ENCODE data around the gene DENND5B. TPM values are rescaled to one million over a fixed set of nuclear protein-coding genes. Genes with fewer than 3 reads are reported as not detected.

The DENND5B gene
- polyA plus RNA-seq, 2 of the 4 experiments (the other 2 are of a cell fraction), result 15.5 to 55.2 TPM

- POLR2A ChIA-PET, result no interaction called here
- ATAC-seq, result no peak
- CTCF ChIA-PET, result no interaction called here
- 97% methylated on average over 2 of the region's 2 CpGs for WGBS (ENCODE audit: missing lambda C conversion rate)
- peaks cover 7% of the 10 kb centered on the region; the same call in 2 of the 3 replicates for H3K9me3 ChIP-seq
- peaks cover 8% of the 10 kb centered on the region; the same call in 2 of the 3 replicates for H3K4me1 ChIP-seq
- no peak for TF ChIP-seq JUN (IDR thresholded peaks at IDR 0.05)
- TF ChIP-seq TP53 (CRISPR knock-in tag; IDR thresholded peaks at IDR 0.05), result no peak
- no peak for TF ChIP-seq EHMT2 (IDR thresholded peaks at IDR 0.05; ENCODE audit: low read depth)
- no peak for TF ChIP-seq NFE2L2 (conservative IDR thresholded peaks at IDR 0.05; ENCODE audit: low read length)
- no peak for TF ChIP-seq HOXB13 (CRISPR knock-in tag; IDR thresholded peaks at IDR 0.05; ENCODE audit: low read depth)
- TF ChIP-seq PBX3 (IDR thresholded peaks at IDR 0.05), result no peak
- no peak for TF ChIP-seq EHF (CRISPR knock-in tag; IDR thresholded peaks at IDR 0.05)
- no peak for TF ChIP-seq JUNB (IDR thresholded peaks at IDR 0.05)
- TF ChIP-seq BHLHE40 (IDR thresholded peaks at IDR 0.05; ENCODE audit: low read depth, low read length), result no peak
- no peak overlapping the region for H3K4me3 ChIP-seq
- no peak overlapping the region for H3K27ac ChIP-seq
- no peak for DNase-seq (ENCODE audit: low read depth in 1 of 2, low spot score in 1 of 2)
- no peak overlapping the region for H3K4me2 ChIP-seq
- no peak for FAIRE-seq
These were observed 125.9 kb downstream of the DENND5B start for GRCh38 chr12:31465002-31465401.

- H3K4me1 ChIP-seq, result 0 out of 3 replicates have a peak, but pooled peaks cover 3% of the 10 kb centered on the region
- WGBS (ENCODE audit: missing lambda C conversion rate), result 89% methylated on average over 4 of the region's 4 CpGs
- CTCF ChIA-PET, result interaction anchor here (0.8 to 1.6 kb wide), 3 partner anchors 10 to 57 kb away, joined by 3 to 4 read pairs (median 3); no protein-coding TSS in a partner anchor
- no peak for TF ChIP-seq TFCP2L1 (CRISPR knock-in tag; IDR thresholded peaks at IDR 0.05)
- no peak for TF ChIP-seq CHD4 (IDR thresholded peaks at IDR 0.05; ENCODE audit: borderline replicate concordance)
- TF ChIP-seq PBX3 (IDR thresholded peaks at IDR 0.05), result no peak
- TF ChIP-seq TP53 (CRISPR knock-in tag; IDR thresholded peaks at IDR 0.05), result no peak
- no peak for TF ChIP-seq RNF2 (IDR thresholded peaks at IDR 0.05; ENCODE audit: borderline replicate concordance, low read depth)
- no peak for TF ChIP-seq HOXB13 (CRISPR knock-in tag; IDR thresholded peaks at IDR 0.05; ENCODE audit: low read depth)
- no peak for TF ChIP-seq MAFK (IDR thresholded peaks at IDR 0.05; ENCODE audit: partially characterized antibody)
- TF ChIP-seq MAZ (IDR thresholded peaks at IDR 0.05; ENCODE audit: borderline replicate concordance, low read depth, low read length), result no peak
- TF ChIP-seq FOSL2 (IDR thresholded peaks at IDR 0.05), result no peak
- no peak for TF ChIP-seq FOSL2 (CRISPR knock-in tag; IDR thresholded peaks at IDR 0.05)
- no peak for TF ChIP-seq CBX2 (IDR thresholded peaks at IDR 0.05; ENCODE audit: borderline replicate concordance, low read depth)
- TF ChIP-seq SMC3 (IDR thresholded peaks at IDR 0.05), result no peak
- no peak for TF ChIP-seq BCL3 (IDR thresholded peaks at IDR 0.05)
- no peak for TF ChIP-seq ZC3H11A (IDR thresholded peaks at IDR 0.05)
- no peak for TF ChIP-seq NR3C1 (IDR thresholded peaks at IDR 0.05)
- TF ChIP-seq ZNF302 (CRISPR knock-in tag; IDR thresholded peaks at IDR 0.05), result no peak
- no peak for TF ChIP-seq ESRRA (IDR thresholded peaks at IDR 0.05; ENCODE audit: borderline replicate concordance, low read length)
- no peak for TF ChIP-seq ZFP36 (IDR thresholded peaks at IDR 0.05; ENCODE audit: borderline replicate concordance, partially characterized antibody)
- no peak for TF ChIP-seq HDAC2 (IDR thresholded peaks at IDR 0.05)
- no peak for TF ChIP-seq RFX5 (IDR thresholded peaks at IDR 0.05)
- H3K4me3 ChIP-seq, result no peak overlapping the region
- POLR2A ChIA-PET, result no interaction called here
- FAIRE-seq (no peak), ATAC-seq (no peak), DNase-seq (ENCODE audit: low read depth in 1 of 2, low spot score in 1 of 2) (no peak)
- no peak overlapping the region for H3K27ac ChIP-seq
- no peaks in the 10 kb centered on the region for H3K9me3 ChIP-seq
- H3K4me2 ChIP-seq, result no peak overlapping the region
These were observed 130.9 kb downstream of the DENND5B start for GRCh38 chr12:31460024-31460423.

Measured in A549 (cell line).